NCI-H2227 (cell line): ENCODE data around the gene PITPNC1.
"Not testable (repeated sequence)": the region's sequence is repeated elsewhere in the genome, so short reads cannot be mapped to it uniquely, and the experiment has no call there.

Experiments
- DNase-seq: peaks from one replicate; lab custom pipeline; 2025; ENCODE audit not compliant: unreplicated experiment; lab: John Stamatoyannopoulos, UW

The PITPNC1 gene

GRCh38 chr17:67707442-67707841 is 330.4 kb downstream of the PITPNC1 start:
- no peak for DNase-seq

- DNase-seq = no peak
Measured at GRCh38 chr17:67708378-67708777, 331.3 kb downstream of the PITPNC1 start.

GRCh38 chr17:67711916-67712315 is 334.8 kb downstream of the PITPNC1 start:
- DNase-seq = no peak

DNA sequence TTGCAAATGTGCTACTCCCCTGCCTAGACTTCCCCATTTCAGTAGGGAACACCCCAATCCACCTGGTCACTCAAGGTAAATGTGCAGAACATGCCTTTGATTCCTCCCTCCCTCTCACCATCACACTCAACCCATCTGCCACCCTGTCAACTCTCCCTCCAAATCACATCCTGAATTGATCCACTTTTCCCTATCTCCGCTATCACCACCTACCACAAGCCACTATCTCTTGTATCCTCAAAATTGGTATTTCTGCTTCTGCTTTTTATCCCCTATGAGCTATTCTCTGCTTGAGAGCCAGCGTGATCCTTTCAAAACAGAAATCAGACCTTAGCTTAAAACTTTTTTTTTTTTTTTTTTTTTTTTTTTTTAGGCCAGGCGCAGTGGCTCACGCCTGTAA is 335.3 kb downstream of the PITPNC1 start:
- DNase-seq = no peak

DNA sequence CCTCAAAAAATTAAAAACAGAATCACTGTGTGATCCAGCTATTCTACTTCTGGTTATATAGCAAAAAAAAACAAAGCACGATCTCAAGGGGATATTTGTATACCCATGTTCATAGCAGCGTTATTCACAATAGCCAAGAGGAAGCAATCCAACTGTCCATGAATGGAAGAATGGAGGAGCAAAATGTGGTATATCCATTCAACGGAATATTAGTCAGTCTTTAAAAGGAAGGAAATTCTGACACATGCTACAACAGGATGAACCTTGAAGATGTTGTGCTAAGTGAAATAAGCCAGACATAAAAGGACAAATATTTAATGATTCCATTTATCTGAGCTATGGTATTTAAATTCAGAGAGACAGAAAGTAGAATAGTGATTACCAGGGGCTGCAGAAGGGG is 336.1 kb downstream of the PITPNC1 start:
- no peak for DNase-seq

- no peak for DNase-seq
Measured at GRCh38 chr17:67716405-67716798, 339.3 kb downstream of the PITPNC1 start.

- DNase-seq = peak; percentile 57
Measured at GRCh38 chr17:67717192-67717623, 340.1 kb downstream of the PITPNC1 start.

DNA sequence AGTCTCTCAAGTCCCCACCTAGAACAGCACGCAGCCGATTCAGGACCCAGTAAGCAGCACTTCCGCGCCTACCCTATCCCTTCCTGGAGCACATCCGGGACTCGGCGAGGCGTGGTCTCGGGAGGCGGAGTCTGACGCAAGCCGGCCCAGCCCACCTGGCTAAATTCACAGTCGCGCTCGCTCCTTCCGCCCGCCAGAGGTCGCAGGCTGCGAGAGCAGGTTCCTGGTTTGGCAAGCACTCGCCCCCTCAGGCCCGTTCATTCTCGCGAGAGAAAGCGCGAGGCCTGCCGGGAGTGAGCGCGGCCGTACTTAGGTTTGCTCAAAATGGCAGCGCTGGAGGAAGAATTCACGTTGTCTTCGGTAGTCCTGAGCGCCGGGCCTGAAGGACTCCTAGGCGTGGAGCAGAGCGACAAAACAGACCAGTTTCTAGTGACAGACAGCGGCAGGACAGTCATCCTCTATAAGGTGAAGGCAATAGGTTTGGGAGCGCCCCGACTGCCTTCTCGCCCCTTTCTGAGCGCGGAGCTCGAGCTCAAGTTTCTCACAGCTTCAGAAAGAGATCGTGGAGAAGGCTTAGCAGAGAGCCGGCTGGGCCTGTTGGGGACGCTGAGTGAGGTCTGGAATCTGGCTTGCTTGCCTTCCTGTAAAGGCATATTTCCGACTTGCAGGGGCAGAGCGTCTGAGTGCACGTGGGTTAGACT is 340.7 kb downstream of the PITPNC1 start, which contains the start of gene NOL11:
TSS of gene NOL11 (plus strand) at position 313 of the 701 bp plus-strand sequence. CDS start at position 325, 12 bp downstream.
- peak; percentile 100 for DNase-seq

- DNase-seq = peak; percentile 72
Measured at GRCh38 chr17:67718325-67718941, 341.4 kb downstream of the PITPNC1 start.

GRCh38 chr17:67725373-67725791 is 348.3 kb downstream of the PITPNC1 start:
- no peak for DNase-seq

DNA sequence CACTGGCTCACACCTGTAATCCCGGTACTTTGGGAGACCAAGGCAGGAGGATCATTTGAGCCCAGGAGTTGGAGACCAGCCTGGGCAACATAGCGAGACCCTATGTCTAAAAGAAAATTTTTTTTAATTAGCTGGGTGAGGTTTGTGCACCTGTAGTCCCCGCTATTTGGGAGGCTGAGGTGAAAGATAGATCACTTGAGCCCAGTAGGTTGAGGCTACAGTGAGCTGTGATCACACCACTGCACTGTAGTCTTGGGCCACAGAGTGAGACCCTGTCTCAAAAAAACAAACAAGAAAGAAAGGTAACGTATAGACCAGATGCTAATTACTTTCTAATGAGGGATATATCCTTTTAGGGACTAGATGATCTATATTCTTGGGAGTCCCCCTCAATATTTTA is 348.7 kb downstream of the PITPNC1 start:
- DNase-seq = no peak

DNA sequence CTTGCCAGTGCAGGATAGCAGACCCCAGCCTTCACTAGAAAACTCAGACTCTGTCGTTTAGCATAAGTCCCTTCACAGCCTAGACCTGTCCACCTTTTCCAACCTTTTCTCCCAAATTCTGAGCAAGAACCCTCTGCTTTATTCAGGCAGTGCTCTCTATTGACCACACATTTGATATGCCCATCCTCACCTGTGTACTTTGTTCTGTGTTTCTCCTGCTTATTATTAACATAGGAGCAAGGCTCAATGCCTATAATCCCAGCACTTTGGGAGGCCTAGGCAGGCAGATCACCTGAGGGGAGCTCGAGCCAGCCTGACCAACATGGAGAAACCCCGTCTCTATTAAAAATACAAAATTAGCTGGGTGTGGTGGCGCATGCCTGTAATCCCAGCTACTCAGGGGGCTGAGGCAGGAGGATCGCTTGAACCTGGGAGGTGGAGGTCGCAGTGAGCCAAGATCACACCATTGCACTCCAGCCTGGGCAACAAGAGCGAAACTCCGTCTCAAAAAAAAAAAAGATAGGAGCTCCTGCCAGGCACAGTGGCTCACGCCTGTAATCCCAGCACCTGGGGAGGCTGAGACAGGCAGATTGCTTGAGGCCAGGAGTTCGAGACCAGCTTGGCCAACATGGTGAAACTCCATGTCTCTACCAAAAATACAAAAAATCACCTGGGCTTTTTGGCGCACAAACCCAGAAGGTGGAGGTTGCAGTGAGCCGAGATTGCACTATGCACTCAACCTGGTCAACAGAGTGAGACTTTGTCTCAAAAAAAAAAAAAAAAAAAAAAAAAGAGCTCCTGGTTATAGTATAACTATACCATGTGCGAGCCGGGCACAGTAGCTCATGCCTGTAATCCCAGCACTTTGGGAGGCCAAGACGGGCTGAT is 350.3 kb downstream of the PITPNC1 start:
- DNase-seq = not testable (repeated sequence)

DNA sequence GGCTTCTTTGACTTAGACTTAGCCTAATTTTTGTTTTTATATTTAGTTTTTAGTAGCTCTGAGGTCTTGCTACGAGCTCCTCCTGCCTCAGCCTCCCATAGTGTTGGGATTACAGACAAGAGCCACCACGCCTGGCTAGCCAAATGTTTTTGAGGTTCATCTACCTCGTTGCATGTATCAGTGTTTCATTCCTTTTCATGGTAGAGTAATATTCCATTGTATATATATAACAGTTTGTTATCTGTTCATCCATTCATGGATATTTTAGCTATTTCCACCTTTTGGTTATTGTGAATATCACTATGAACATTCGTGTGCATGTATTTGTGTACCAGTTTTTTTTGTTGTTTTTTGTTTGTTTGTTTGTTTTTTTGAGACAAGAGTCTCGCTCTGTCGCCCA is 352.8 kb downstream of the PITPNC1 start:
- DNase-seq = no peak

DNA sequence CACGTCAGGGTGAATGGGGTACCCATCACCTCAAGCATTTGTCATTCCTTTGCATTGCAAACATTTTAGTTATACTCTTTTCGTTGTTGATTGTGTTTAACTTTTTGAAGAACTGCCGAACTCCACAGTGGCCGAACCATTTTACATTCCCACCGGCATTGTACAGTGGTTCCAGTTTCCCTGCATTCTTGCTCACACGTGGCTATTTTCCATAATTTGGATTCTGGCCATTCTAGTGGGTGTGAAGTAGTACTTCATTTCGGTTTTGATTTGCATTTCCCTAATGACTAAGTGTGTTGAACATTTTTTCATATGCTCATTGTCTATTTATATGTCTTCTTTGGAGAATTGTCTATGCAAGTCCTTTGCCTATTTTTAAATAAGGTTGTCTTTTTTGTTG is 353.6 kb downstream of the PITPNC1 start:
- no peak for DNase-seq

- DNase-seq = peak; percentile 67
Measured at GRCh38 chr17:67733449-67733848, 356.4 kb downstream of the PITPNC1 start.

GRCh38 chr17:67737145-67737544 is 360.1 kb downstream of the PITPNC1 start:
- no peak for DNase-seq

GRCh38 chr17:67742025-67742424 is 364.9 kb downstream of the PITPNC1 start:
- no peak for DNase-seq
